Ishikawa (cell line): ENCODE results near the gene C12orf75.

Experiments used
- CEBPB ChIP-seq: IDR thresholded peaks from 2 replicates; pipeline ENCODE4 v1.6.1; 2012
- CREB1 ChIP-seq: IDR thresholded peaks from 2 replicates; pipeline ENCODE4 v1.6.1; 2012; ENCODE audit warnings: low read depth
- EP300 ChIP-seq: IDR thresholded peaks from 2 replicates; pipeline ENCODE4 v1.6.1; 2012; ENCODE audit warnings: borderline replicate concordance
- MAX ChIP-seq: IDR thresholded peaks from 2 replicates; pipeline ENCODE4 v1.6.1; 2012
- RAD21 ChIP-seq: IDR thresholded peaks from 2 replicates; pipeline ENCODE4 v1.6.1; 2012; ENCODE audit warnings: low read depth
- TAF1 ChIP-seq: IDR thresholded peaks from 2 replicates; pipeline ENCODE4 v1.6.1; 2012; ENCODE audit warnings: low read depth, mild to moderate bottlenecking
- TCF12 ChIP-seq: IDR thresholded peaks from 2 replicates; pipeline ENCODE4 v1.6.1; 2012; ENCODE audit warnings: low read depth
- TEAD4 ChIP-seq: IDR thresholded peaks from 2 replicates; pipeline ENCODE4 v1.6.1; 2012
- USF1 ChIP-seq: IDR thresholded peaks from 2 replicates; pipeline ENCODE4 v1.6.1; 2012
- YY1 ChIP-seq: IDR thresholded peaks from 2 replicates; pipeline ENCODE4 v1.6.1; 2012; ENCODE audit warnings: low read depth
- TF ChIP-seq, protein P1 (sequence below): IDR thresholded peaks from 2 replicates; pipeline ENCODE4 v1.6.1; 2012; ENCODE audit warnings: low read depth, mild to moderate bottlenecking

DNA sequence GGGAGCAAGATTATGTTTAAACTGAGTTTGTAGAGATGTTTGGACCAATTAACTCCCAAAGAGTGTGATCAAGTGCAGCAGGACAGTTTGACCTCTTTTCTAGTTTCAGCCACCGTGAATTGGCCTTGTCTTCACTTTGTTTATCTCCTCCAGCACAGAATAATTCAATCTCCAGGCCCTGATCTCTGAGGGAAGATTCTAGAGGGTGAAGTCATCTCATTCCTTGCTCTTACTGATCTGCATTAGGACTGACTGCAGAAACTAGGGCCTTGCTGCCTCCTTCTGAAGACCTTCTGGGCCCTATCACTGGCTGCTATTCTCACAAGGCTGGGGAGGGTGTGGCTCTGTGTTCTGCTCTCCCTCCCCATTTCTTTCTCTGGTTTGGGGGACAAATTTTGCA lies 29.4 kb downstream of the C12orf75 start:
- TF ChIP-seq TAF1: no peak
- no peak for TF ChIP-seq CREB1
- TF ChIP-seq CEBPB: no peak
- TF ChIP-seq YY1: no peak
- no peak for TF ChIP-seq RAD21
- no peak for TF ChIP-seq EP300
- no peak for TF ChIP-seq TEAD4
- TF ChIP-seq TCF12: no peak
- no peak for TF ChIP-seq MAX
- no peak for TF ChIP-seq USF1
- TF ChIP-seq, protein P1, sequence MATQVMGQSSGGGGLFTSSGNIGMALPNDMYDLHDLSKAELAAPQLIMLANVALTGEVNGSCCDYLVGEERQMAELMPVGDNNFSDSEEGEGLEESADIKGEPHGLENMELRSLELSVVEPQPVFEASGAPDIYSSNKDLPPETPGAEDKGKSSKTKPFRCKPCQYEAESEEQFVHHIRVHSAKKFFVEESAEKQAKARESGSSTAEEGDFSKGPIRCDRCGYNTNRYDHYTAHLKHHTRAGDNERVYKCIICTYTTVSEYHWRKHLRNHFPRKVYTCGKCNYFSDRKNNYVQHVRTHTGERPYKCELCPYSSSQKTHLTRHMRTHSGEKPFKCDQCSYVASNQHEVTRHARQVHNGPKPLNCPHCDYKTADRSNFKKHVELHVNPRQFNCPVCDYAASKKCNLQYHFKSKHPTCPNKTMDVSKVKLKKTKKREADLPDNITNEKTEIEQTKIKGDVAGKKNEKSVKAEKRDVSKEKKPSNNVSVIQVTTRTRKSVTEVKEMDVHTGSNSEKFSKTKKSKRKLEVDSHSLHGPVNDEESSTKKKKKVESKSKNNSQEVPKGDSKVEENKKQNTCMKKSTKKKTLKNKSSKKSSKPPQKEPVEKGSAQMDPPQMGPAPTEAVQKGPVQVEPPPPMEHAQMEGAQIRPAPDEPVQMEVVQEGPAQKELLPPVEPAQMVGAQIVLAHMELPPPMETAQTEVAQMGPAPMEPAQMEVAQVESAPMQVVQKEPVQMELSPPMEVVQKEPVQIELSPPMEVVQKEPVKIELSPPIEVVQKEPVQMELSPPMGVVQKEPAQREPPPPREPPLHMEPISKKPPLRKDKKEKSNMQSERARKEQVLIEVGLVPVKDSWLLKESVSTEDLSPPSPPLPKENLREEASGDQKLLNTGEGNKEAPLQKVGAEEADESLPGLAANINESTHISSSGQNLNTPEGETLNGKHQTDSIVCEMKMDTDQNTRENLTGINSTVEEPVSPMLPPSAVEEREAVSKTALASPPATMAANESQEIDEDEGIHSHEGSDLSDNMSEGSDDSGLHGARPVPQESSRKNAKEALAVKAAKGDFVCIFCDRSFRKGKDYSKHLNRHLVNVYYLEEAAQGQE: no peak
